Jurkat, Clone E6-1 (cell line): ENCODE measurements around the gene ITGA11.

Experiments used
- DNase-seq: peaks from one replicate; pipeline ENCODE4 v3.0.0-alpha.2; 2011; ENCODE audit warnings: low read depth, low spot score
- H3K4me3 ChIP-seq: 2 replicates; pipeline ENCODE4 v1.5.1; 2011; ENCODE audit warnings: mild to moderate bottlenecking, low read length, control low read depth, moderate library complexity

The ITGA11 gene

GRCh38 chr15:68414591-68414990 lies 17.4 kb downstream of the ITGA11 start:
- no peak overlapping the region for H3K4me3 ChIP-seq
- no peak for DNase-seq

DNA sequence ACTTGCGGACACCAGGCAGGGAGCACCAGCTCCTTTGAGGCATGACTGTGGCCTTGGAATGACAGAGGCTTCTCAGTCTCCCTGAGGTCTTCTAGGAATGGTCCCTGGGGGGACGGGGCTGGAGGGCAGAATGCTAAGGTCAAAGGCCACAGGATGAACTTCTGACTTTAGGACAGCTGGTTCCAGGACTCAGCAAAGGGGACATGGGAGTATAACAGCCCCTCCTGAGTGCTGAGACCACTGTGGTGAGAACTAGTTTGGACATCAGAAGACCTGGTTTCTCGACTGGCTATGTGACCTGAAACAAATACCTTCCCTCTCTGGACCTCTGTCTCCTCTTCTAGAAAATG lies 17.8 kb downstream of the ITGA11 start:
- DNase-seq: no peak
- H3K4me3 ChIP-seq: no peak overlapping the region

DNA sequence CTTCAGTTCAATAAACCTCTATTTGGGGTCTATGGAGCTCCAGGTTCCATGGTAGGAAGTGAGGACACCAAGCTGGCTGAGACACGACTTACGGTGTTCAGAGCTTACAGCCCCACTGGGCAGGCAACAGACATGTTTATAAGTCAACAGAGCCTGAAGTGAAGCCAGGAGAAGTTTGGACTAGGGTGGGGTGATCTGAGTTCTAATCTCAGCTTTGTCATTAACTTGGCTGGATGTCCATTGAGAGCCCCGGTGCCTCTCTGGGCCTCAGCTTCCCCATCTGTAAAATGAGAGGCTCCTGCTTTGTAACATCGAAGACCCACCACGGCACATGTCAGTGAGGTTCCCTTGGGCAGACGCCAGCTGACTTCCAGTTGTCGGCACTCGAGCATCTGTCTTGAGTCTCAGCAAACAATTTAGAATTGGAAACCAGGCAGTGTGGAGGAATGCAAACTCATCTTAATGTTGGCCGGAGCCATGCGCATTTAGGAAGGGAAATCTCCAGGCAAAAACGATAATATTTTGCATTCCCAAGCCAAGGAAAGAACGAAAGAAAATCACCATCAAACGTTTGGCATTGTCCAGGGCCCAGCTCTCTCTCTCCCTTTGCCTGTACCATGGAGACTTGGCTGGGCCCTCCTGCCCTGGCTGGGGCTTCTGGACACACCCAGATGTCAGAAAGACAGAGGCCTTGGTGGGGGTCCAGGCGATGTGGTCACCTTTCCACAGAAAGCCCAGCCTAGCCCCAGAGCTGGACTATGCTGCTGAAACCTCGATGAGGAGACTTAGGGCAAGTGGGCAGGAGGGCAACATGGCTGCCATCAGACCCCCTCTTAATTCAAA lies 18.4 kb downstream of the ITGA11 start:
- no peak for DNase-seq

DNA sequence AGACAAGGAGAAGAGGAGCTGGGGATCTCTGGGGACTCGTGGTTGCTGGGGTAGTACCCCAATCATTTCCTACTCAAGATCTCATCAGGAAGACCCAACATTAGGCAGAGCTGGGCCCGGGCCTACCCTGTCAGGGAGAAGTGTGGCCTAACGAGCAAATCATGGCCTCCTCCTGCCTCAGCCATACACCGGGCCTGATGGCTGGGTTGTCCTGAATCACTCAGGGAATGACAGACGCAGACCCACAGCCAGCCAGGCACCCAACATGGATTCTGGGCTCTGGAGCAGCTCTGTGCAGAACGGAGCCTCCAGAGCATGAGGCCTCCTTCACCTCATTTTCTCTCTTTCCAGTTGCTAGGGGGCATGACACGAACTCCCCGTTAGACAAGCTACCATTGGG lies 19.7 kb downstream of the ITGA11 start:
- DNase-seq: no peak
- H3K4me3 ChIP-seq: no peak overlapping the region

More for the DNA sequence above, 18.4 kb downstream of the ITGA11 start:
- H3K4me3 ChIP-seq: no peak overlapping the region

DNA sequence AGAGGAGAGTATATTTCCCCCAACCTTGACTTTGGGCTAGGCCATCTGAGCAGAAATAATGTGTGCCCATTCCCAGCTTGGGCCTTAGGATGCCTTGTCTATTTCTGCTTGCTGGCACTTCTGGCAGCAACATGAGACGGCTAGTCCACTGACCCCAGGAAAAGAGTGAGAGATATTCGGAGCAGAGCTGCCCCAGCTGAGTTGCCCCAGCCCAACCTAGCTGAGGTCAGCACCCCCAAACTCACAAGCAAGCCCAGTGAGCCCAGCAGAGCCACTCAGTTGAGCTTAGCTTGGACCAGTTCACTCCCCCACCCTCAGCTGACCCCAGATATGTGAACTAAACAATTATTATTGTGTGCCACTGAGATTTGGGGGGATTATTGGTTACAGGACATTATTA lies 20.2 kb downstream of the ITGA11 start:
- H3K4me3 ChIP-seq: no peak overlapping the region
- DNase-seq: no peak

DNA sequence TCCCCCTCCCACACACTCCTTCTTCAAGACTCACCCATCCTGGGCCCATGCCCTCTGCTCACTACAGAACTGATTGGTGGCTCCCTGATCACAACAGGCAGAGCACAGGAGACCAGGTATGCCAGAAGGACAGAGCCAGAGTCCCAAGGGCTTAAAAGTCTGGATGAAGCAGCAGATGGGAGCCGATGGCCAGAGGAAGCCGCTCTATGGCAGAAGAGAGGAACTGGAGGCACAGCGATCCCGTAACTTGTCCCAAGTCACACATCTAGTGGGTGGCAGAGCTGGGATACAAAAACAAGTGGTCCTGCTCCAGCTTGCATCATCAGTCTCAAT lies 20.7 kb downstream of the ITGA11 start:
- DNase-seq: no peak
- H3K4me3 ChIP-seq: no peak overlapping the region

DNA sequence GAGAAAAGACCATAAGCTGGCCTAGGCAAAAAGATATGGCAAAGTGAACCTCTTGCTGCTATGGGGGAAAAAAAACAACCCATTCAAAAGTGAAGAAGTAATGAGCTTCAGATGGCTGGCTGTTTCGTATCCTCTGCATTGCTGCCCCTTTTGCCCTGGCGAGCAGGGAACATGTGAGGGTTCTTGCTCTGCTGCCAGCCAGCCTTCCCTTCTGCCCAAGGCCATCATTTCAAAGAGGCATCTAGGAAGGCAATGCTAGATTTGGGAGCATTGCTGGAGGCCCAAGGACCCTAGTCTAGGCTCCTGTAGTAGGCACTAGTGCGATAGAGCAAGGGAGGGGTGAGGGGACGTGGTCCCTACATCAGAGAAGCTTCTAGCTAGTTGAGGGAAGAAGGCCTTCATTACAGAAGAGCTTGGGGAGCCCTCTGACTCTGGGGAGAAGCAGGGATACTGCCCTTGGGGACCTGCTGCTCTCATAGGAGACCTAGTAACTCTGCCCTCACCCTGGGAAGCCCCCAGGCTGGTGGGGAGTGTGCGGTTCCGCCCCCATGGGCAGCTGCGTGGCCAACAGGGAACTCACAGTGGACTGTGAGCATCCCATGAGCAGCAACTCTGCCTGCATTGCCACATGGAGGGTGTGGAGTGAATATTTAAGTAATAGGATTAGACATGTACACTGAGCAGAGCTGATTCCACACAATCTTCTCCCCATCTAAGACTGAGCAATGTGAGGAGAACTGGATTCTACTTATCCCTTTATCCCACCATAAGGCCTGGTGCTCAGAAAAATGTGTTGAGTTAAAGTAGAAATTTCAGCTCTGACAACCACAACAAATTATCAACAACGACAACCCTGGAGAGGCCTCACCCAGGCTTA lies 21.3 kb downstream of the ITGA11 start:
- DNase-seq: no peak
- H3K4me3 ChIP-seq: no peak overlapping the region

DNA sequence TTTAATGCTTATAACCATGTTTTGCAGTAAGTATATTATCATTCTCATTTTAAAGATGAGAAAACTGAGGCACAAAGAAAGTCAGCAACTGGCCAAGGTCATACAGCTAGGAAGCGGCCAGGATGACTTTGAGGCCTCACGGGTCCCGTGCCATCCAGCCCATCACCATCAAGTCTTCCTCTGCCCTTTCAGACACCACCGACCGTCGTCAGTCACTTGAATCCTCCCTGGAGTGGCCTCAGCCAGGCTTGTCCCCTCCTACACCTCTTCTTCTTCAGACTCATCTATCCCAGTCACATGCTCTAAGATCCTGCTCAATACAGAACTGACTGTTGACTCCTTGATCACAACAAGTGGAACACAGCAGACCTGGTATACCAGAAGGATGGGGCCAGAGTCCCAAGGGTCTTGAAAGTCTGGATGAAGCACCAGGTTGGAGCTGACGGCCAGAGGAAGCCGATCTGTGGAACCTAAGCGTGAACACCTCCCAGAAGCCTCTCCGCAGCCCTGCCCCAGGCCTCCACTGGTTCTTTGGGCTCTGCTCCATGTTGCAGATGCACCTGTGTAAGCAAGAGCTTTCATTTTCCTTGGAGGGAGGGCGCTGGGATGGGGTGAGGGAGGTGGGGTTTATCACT lies 22.1 kb downstream of the ITGA11 start:
- no peak for DNase-seq
- no peak overlapping the region for H3K4me3 ChIP-seq

DNA sequence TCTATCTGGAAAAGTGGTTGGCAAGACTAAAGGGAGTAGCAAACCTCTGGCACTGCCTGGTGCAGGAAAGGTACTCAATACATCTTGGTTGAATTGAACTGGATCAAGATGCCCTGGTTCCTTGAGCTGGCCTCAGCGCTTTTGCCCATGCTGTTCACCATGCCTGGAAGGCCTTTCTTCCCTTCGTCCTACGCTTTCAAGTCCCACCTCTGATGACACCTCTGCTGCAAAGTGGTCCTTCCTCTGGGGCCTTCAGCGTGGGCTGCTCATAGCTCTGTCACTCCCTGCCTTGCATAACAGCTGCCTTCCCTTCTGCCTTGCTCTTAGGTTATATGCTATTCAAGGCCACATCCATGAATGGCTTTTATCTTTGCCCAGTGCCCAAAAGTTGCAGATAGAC lies 23.0 kb downstream of the ITGA11 start:
- H3K4me3 ChIP-seq: no peak overlapping the region
- no peak for DNase-seq

GRCh38 chr15:68407886-68408881 lies 23.8 kb downstream of the ITGA11 start:
- DNase-seq: no peak
- H3K4me3 ChIP-seq: no peak overlapping the region

DNA sequence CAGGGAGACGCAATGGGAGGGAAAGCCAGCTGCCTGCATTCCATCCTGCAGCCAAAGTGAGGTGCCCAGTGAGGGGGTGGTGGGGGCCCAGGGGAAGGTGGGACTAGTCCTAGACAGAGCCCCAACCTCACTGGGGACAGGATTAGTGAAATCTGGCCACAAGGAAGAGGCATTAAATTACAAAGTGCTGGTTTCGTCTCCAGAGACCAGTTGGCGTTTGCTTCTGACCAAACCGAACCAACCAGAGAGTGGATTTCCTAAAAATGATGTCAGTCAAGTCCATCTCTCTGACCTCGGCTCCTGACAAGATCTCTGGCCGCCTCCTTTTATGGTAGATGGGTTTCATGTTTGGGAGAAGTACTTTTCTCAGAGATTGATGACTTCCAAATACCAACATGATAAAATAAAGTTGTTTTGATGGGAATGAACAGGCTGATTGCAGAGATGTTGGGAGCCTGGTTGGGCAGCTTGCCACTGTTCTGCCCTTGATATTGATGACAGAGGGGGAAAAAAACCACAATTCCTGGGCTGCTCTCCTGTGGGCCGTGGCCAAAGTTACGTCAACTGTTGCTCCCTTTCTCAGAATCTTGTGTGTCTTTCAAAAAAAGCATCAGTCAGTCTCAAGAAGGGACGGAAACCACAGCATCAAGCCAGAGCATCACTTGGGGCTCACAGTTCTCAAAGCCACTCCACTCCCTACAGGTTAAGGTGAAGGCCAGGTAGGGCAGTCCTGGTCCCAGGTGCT lies 24.6 kb downstream of the ITGA11 start:
- no peak overlapping the region for H3K4me3 ChIP-seq

DNA sequence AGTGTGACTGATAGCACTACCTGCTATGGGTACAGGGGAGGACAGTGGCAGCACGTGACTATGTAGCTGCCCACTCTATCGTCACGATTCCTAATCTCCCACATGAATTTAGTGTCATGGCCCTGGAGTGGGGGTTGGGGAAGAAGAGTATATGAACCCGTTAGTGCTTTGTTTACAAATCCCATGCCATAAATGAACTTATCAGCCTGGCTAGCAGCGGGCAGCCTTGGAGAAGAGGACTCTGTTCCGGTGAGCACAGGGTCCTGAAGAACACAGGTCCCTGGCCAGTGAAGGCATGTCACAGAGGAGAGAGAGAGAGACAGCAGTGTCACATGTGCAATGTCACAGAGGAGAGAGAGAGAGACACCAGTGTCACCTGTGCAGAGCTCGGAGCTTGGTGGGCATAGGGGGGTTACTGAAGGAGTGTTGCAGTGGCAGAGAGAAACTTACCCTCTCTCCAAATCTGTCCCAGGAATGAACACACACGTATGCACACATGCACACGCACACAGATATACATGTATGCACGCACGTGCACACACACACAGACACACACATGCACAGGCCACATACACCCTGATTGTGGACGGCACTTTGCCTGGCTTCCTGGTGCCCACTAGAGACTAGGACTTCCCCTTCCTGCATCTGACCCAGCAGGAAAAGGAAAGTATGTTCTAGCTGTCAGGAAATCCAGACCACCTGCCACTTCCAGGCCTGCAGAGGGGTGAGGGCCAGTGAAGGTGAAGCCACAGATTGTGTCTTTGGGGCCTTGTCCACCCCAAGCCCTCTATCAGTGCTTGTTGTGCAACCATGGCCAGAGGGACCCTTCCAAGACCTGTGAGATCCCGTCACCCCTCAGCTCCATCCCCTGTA lies 26.3 kb downstream of the ITGA11 start:
- H3K4me3 ChIP-seq: no peak overlapping the region
- no peak for DNase-seq

More for the DNA sequence above, 24.6 kb downstream of the ITGA11 start:
- no peak for DNase-seq

- no peak overlapping the region for H3K4me3 ChIP-seq
- no peak for DNase-seq
Measured at GRCh38 chr15:68404056-68404798, 27.7 kb downstream of the ITGA11 start.

DNA sequence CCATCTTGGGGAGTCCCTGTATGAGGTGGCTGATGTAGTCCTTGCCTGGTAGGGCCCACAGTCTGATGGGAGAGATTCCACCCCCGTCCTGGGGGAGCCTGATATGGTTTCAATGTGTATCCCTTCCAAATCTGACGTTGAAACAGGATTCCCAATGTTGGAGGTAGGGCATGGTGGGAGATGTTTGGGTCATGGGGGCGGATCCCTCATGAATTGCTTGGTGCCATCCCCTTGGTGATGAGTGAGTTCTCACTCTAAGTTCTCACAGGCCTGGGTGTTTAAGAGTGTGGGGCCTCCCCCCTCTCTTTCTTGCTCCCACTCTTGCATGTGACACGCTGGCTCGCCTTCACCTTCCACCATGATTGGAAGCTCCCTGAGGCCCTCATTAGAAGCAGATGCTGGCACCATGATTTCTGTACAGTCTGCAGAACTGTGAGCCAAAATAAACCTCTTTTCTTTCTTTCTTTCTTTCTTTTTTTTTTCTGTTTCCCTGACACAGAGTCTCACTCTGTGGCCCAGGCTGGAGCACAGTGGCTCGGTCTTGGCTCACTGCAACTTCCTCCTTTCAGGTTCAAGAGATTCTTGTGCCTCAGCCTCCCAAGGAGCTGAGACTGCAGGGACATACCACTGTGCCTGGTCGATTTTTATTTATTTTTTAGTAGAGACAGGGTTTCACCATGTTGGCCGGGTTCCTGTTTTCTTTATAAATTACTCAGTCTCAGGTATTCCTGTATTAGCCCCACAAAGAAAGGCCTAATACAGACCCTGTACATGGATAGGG lies 28.6 kb downstream of the ITGA11 start:
- no peak overlapping the region for H3K4me3 ChIP-seq
- DNase-seq: no peak

GRCh38 chr15:68402432-68403160 lies 29.4 kb downstream of the ITGA11 start:
- no peak for DNase-seq
- H3K4me3 ChIP-seq: no peak overlapping the region
